Smooth muscle cell of the brain vasculature (primary cell): ENCODE data around the gene CD82.

Source experiments
- DNase-seq: peaks from one replicate; pipeline ENCODE4 v3.0.0-alpha.2; 2012; ENCODE audit warnings: low read depth, low spot score

The CD82 gene

DNA sequence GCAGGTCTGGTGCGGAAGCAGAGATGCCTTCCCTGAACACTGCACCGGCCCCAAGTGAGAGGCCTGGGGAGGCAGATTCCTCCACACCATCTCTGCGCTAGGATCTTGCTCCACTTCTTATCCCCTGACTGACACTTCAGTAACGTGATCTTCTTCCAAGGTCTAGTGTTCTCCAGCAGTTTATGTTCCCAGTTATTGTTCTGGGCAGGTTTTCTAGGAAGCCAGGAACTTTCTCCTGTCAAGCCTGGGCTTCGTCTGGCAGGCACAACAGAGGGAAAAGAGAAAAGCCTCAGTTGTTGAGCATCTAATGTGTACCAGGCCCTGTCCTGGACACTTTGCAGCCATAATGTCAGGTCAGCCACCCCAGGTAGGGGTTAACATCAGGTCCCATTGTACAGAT lies 10.5 kb downstream of the CD82 start:
- no peak for DNase-seq

- no peak for DNase-seq
Observed at GRCh38 chr11:44576656-44577055, 11.2 kb downstream of the CD82 start.

DNA sequence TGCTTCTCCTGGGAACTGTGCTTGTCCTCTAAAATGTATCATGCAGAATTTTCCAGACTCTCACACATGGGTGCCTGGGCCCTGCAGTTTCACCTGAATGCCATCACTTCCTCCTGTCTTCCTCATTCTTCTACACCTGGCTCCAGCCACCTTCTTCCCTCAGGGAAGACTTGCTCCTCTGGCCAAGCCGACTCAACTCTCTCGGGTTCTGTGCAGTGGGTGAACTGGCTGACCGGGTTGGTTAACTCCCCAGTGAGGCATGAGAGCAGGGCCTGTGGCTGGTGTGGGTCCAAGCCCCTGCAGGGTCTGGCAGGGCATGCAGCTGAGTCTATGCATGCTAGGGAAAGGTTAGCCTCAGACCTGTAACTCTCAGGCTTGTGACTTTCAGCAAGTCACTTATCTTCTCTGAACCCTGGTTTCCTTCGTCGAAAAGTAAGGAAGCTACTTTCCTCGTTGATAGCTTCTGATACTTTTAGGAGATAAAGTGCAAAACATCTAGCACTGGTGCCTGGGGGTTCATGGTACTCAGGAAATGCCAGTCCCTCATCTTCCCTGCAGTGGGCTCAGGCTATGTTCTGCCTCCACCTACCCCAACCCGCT lies 11.9 kb downstream of the CD82 start:
- DNase-seq, result no peak

GRCh38 chr11:44578279-44578678 lies 12.8 kb downstream of the CD82 start:
- no peak for DNase-seq

DNA sequence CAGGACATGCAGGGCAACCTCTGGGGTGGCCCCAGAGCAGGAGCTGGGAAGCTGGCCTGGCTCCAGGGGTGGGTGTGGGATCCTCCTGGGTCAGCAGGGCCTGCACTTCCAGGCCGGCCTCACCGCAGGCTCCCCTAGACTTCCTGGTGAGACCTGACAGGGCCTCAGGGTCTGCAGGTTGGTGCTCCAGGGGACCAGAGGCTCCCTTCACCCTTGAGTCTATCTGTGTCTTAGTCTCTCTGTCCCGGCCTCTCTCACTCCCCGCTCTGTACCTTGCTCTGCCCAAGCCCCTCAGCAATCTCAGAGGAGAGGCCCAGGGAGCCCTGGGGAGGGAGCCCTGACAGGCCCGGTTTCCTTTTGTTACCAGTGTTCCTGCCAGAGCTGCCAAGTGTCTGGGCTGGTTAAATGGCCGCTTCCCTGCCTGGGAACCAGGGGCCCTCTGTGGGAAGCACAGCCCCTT lies 13.9 kb downstream of the CD82 start:
- DNase-seq, result no peak

- DNase-seq, result no peak
Observed at GRCh38 chr11:44580701-44581100, 15.2 kb downstream of the CD82 start.

- DNase-seq, result no peak
Observed at GRCh38 chr11:44581246-44581645, 15.8 kb downstream of the CD82 start.

DNA sequence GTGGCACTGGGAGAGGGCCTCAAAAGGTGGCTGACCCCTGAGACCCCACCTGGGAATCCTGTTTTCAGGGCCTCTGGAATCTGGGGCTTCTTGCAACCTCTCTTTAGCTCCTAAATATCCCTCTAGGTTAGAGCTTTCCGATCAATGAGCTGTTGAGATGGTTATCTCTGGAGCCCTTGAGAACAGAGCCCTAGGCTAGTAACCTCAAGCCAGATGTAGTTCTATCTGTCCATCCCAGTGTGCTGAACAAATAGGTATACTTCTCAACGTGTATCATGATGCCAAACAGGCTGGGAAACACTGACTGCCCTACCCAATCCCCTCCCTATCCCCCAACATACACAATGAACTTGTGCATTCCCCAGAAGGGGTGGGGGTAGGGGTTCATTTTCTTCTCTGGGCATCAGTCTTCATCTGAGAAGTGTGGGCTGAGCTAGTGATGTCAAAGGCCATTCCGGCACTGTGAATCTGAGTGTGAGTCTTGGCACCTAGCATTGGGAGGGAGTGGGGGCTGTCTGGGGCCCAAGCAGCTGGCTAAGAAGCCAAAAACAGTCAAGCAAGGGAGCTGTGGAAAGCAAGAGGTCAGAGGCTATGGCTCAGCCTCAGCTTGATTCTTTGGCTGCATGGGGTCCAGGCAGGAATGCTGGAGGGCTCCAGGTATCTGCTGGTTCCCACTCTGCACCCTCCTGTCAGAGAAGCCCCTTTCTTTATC lies 17.3 kb downstream of the CD82 start:
- no peak for DNase-seq

- no peak for DNase-seq
Observed at GRCh38 chr11:44583353-44583669, 17.8 kb downstream of the CD82 start.

- DNase-seq, result no peak
Observed at GRCh38 chr11:44585421-44585820, 20.0 kb downstream of the CD82 start.

GRCh38 chr11:44589301-44589700 lies 23.8 kb downstream of the CD82 start:
- peak; percentile 44 for DNase-seq

DNA sequence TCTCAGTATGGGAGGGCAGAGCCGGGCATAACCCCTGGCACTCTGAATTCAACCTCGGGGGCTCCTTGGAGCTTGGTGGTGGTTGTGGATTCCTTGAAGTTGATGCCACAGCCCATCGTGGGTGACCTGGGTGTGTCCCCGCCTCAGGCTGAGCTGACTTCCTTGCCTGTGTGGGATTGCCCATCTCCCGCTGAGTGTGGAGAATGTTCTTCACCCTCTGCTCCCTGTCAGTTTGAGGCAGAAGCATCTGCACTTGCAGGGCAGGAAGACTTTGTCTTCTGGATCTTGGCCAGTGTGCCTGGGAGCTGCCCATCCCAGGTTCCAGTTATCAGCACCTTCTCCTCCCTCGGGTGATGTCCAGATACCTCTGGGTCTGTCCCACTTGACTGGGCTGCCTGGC lies 25.3 kb downstream of the CD82 start:
- no peak for DNase-seq

DNA sequence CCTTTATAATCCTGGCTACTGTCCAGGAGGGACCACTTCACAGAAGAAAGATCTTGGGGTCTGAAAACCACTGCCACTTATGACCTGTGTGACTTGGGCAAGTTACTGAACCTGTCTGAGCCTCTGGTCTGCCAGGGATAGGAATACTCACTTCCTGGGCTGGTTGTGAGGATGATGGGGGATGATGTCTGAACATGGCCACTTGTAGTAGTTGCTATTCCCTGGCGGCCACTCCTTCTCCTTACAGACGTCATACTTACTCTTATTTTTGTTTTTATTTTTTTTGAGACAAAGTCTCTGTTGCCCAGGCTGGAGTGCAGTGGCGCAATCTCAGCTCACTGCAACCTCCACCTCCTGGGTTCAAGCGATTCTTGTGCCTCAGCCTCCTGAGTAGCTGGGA lies 26.1 kb downstream of the CD82 start:
- DNase-seq, result no peak

- DNase-seq, result no peak
Observed at GRCh38 chr11:44592125-44592940, 26.9 kb downstream of the CD82 start.

GRCh38 chr11:44593251-44593650 lies 27.8 kb downstream of the CD82 start:
- no peak for DNase-seq

DNA sequence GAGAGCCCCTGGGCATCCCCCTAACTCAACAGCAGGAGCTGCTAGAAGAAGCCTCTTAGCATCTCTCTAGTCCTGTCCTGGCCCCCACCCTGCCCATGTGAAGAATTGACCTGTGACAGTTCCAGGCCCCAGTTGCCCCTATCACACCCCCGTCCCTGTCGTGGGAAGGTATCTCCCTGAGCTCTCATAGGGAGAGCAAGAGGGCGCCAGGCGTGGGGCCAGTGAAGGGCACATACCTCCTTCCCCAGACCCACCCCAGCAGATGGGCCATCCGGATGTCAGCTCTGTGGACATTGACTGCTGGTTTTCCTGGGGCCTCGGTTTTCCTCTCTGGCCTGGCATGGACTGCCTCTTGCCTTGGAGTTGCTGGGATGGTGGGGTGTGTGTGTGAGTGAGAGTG lies 29.5 kb downstream of the CD82 start:
- DNase-seq, result no peak

DNA sequence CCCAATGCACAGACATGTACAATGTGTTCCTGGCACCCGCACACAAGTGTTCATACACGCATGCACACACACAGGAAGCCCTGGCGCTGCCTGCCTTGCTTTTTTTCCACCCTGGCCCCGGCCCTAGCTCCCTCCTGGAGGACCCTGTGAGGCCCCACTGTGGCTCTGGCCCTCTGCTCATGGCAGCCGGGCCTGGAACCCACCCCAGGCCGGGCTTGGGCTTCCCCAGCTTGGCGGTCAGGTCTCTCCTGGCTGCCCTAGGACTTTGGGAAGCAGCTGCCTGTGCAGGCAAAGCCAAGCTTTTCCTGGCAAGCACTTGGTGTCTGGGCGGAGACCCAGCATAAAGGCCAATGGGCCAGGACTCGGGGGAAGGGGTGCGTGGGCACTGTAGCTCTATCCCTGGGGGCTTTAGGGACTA lies 30.5 kb downstream of the CD82 start:
- DNase-seq, result no peak

DNA sequence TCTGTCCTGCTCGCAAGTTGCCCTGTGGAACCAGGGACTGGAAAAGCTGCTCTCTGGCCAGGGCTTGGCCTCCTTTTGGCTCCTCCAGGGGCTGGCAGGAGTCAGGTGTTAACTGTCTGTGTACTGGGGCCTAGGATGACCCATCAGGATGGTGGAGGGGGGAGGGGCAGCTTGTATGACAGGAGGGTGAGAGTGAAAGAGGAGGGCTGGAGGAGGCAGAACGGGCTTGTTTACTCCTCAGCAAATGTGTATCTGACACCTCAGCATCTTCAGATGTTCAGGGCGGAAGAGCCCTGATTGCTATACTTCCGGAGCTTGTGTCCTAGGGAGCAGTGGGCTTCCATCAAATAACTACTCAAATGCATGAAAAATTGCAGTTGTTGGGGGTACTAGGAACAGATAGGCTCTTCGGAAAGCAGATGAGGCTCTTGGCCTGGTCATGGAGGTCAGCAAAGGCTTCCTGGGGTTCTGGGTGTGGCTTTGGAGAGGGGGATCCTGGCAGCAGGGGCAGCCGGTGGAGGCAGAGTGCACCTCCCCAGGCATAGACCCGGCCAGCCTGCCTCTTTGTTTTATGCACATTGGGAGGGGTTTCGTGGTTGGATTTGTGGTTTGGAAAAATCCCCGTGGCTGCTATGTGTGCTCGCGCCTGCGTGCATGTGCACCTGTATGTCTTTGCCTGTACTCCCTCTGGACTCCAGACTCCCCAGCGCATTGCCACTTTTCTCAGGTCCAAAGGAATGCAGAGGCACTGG lies 31.2 kb downstream of the CD82 start:
- no peak for DNase-seq

- no peak for DNase-seq
Observed at GRCh38 chr11:44597358-44598012, 32.0 kb downstream of the CD82 start.

- DNase-seq, result no peak
Observed at GRCh38 chr11:44598831-44599230, 33.4 kb downstream of the CD82 start.

GRCh38 chr11:44600261-44600660 lies 34.8 kb downstream of the CD82 start:
- DNase-seq, result no peak
